Measurements from ENCODE around the gene TGOLN2. TPM values are rescaled to one million over a fixed set of nuclear protein-coding genes. Genes with fewer than 3 reads are reported as not detected.

TGOLN2 gene
- total RNA-seq, 4 donors from 2014 or later = 40.6 to 77.2 (median 49.0) TPM

GRCh38 chr2:85356186-85356585 is 28.4 kb upstream of the TGOLN2 start:
- Histone ChIP-seq H3K27ac (no peak overlapping the region), H3K4me1 (peaks cover 11 to 67% (median 25%) of the 10 kb centered on the region in 3 donors), H3K9me3 (no peaks in the 10 kb centered on the region), H3K36me3 (peaks cover 10 to 60% (median 15%) of the 10 kb centered on the region in 3 donors), H3K4me3 (no peak overlapping the region), H3K27me3 (no peaks in the 10 kb centered on the region)
- no peak for DNase-seq
- intact Hi-C loops (cut with DNase I) = no loop called here
- TF ChIP-seq POLR2A (IDR thresholded peaks at IDR 0.05) (no peak), CTCF (IDR thresholded peaks at IDR 0.05) (no peak)
- 79 to 93% methylated on average over 2 of the region's 2 CpGs for WGBS, 2 donors

- Histone ChIP-seq H3K27ac (peak overlapping the region; percentile 93 to 97 (median 94)), H3K4me3 (peak overlapping the region; percentile 68 to 92 (median 87)), H3K4me1 (peaks cover 11 to 74% (median 25%) of the 10 kb centered on the region in 3 donors), H3K27me3 (no peaks in the 10 kb centered on the region), H3K36me3 (peaks cover 17 to 60% (median 21%) of the 10 kb centered on the region in 3 donors), H3K9me3 (no peaks in the 10 kb centered on the region)
- intact Hi-C loops (cut with DNase I) = no loop called here
- no peak for TF ChIP-seq CTCF (IDR thresholded peaks at IDR 0.05)
- TF ChIP-seq POLR2A (IDR thresholded peaks at IDR 0.05) = no peak
- DNase-seq = no peak
- WGBS, 2 donors = 71 to 75% methylated on average over 2 to 3 of the region's 3 CpGs
Observed at GRCh38 chr2:85355521-85355920, 27.7 kb upstream of the TGOLN2 start.

GRCh38 chr2:85355073-85355410 is 27.3 kb upstream of the TGOLN2 start:
- intact Hi-C loops (cut with DNase I) = no loop called here
- H3K27ac ChIP-seq = peak overlapping the region; percentile 93 to 97 (median 94)
- no peak for TF ChIP-seq CTCF (IDR thresholded peaks at IDR 0.05)
- no peak for TF ChIP-seq POLR2A (IDR thresholded peaks at IDR 0.05)
- no peaks in the 10 kb centered on the region for H3K9me3 ChIP-seq
- DNase-seq = no peak
- H3K4me1 ChIP-seq = peaks cover 11 to 74% (median 25%) of the 10 kb centered on the region in 3 donors
- WGBS, 2 donors = 0 to 5% methylated on average over 2 to 4 of the region's 10 CpGs
- peaks cover 22 to 62% (median 24%) of the 10 kb centered on the region in 3 donors for H3K36me3 ChIP-seq
- H3K27me3 ChIP-seq = no peaks in the 10 kb centered on the region
- H3K4me3 ChIP-seq = peak overlapping the region; percentile 68 to 92 (median 87)

GRCh38 chr2:85354286-85355072 is 26.7 kb upstream of the TGOLN2 start, which contains the start of the genes ELMOD3 and RETSAT:
ELMOD3 (plus strand) TSS chr2:85354769; CDS start chr2:85357199, 2,430 bp downstream.
RETSAT (minus strand) TSS chr2:85354528; CDS start chr2:85354507, 21 bp downstream.
- H3K27ac ChIP-seq = peak within 1 kb of the TSS; percentile 93 to 97 (median 94)
- intact Hi-C loops (cut with DNase I) = no loop called here
- peaks cover 23 to 62% (median 30%) of the 10 kb centered on the region in 3 donors for H3K36me3 ChIP-seq
- TF ChIP-seq POLR2A (IDR thresholded peaks at IDR 0.05) = peak in 3 of 4 donors; percentile 49 to 94 (median 93)
- TF ChIP-seq CTCF (IDR thresholded peaks at IDR 0.05) = peak in 3 of 6 experiments; percentile 7 to 24 (median 13)
- peak within 1 kb of the TSS; percentile 68 to 92 (median 87) for H3K4me3 ChIP-seq
- H3K9me3 ChIP-seq = no peaks in the 10 kb centered on the region
- DNase-seq = peak; percentile 95
- 0 to 1% methylated on average over 16 to 18 of the region's 42 CpGs for WGBS, 2 donors
- no peaks in the 10 kb centered on the region for H3K27me3 ChIP-seq
- peaks cover 11 to 74% (median 25%) of the 10 kb centered on the region in 3 donors for H3K4me1 ChIP-seq

GRCh38 chr2:85353876-85354285 is 26.1 kb upstream of the TGOLN2 start:
- Histone ChIP-seq H3K27me3 (no peaks in the 10 kb centered on the region), H3K4me3 (peak overlapping the region; percentile 68 to 92 (median 87)), H3K4me1 (peaks cover 11 to 74% (median 25%) of the 10 kb centered on the region in 3 donors), H3K27ac (peak overlapping the region; percentile 93 to 97 (median 94)), H3K9me3 (no peaks in the 10 kb centered on the region), H3K36me3 (peaks cover 26 to 62% (median 34%) of the 10 kb centered on the region in 3 donors)
- intact Hi-C loops (cut with DNase I) = no loop called here
- WGBS, 2 donors = 0 to 8% methylated on average over 8 to 16 of the region's 16 CpGs
- no peak for DNase-seq
- TF ChIP-seq CTCF (IDR thresholded peaks at IDR 0.05) (no peak), POLR2A (IDR thresholded peaks at IDR 0.05) (no peak)
